K562 (cell line): ENCODE results near the gene DYNC1I1. TPM values are rescaled to one million over a fixed set of nuclear protein-coding genes. Genes with fewer than 3 reads are reported as not detected.

ENCODE experiments used
- CBFA2T2 ChIP-seq: fragments of 450-650 bp; conservative IDR thresholded peaks from 2 replicates; pipeline ENCODE4 v1.6.1; 2017; ENCODE audit warnings: mild to moderate bottlenecking
- CXXC5 ChIP-seq: fragments of 250-450 bp; sonication (Bioruptor Pico); IDR thresholded peaks from 2 replicates; pipeline ENCODE4 v1.8.0; 2022; ENCODE audit warnings: inconsistent platforms, mild to moderate bottlenecking, moderate library complexity
- DIDO1 ChIP-seq: fragments of 450-650 bp; IDR thresholded peaks from 2 replicates; pipeline ENCODE4 v1.6.1; 2016; ENCODE audit warnings: low read depth, missing biosample characterization, missing genetic modification characterization
- IRF2 ChIP-seq: sonication (generic); formaldehyde crosslinking; IDR thresholded peaks from 2 replicates; pipeline ENCODE4 v1.8.1; 2022; ENCODE audit warnings: mild to moderate bottlenecking, missing genetic modification reagents
- UBTF ChIP-seq, 2 experiments: IDR thresholded peaks; 2 replicates each; pipeline ENCODE4 v1.6.1; 2012; ENCODE audit warnings: improper control_type of control experiment in 2 of 2, low read depth in 2 of 2, low read length in 2 of 2, borderline replicate concordance in 1 of 2
- ZFPM2 ChIP-seq: fragments of 250-450 bp; sonication (Bioruptor Pico); IDR thresholded peaks from 2 replicates; pipeline ENCODE4 v1.5.1; 2022; ENCODE audit warnings: mild to moderate bottlenecking
- ZNF75A ChIP-seq: fragments of 450-650 bp; formaldehyde crosslinking; IDR thresholded peaks from 2 replicates; pipeline ENCODE4 v1.4.0; 2020; ENCODE audit warnings: mild to moderate bottlenecking
- polyA plus RNA-seq, 8 experiments: library from polyadenylated mRNA; depleted of rRNA in 4 of 8; stranded (reverse) in 5 of 8; unstranded in 3 of 8; fragments of >200 nt; fragmentation: Nextera tagmentation in 2 of 8; fragmentation: Illumina TruSeq in 1 of 8; extraction: Ambion mirVana in 2 of 8; extraction: Trizol in 1 of 8; gene quantifications; 2 replicates each; pipeline versions ENCODE4 v1.2.1 to v1.2.3, GENCODE V29; 2011 to 2014; ENCODE audit warnings: inconsistent platforms in 1 of 8, missing spikeins in 1 of 8
- total RNA-seq, 7 experiments: library from RNA; depleted of rRNA in 6 of 7; stranded (reverse); fragments of >200 nt in 6 of 7; fragmentation: Illumina TruSeq in 2 of 7; extraction: Trizol in 2 of 7; gene quantifications; 2 replicates each; pipeline versions ENCODE4 v1.2.1 to v1.2.3, GENCODE V29; 2011 to 2021; ENCODE audit warnings: low replicate concordance in 1 of 7
- TF ChIP-seq, protein P1 (sequence below), 3 experiments: fragments of 200-800 bp in 1 of 3; fragments of 250-450 bp in 1 of 3; fragments of 450-650 bp in 1 of 3; sonication (Bioruptor Pico) in 1 of 3; sonication (Bioruptor generic) in 1 of 3; formaldehyde crosslinking in 1 of 3; IDR thresholded peaks; 2 replicates each; pipeline versions ENCODE4 v1.6.1 to v1.8.0; 2016 to 2022; ENCODE audit warnings: mild to moderate bottlenecking in 2 of 3, missing genetic modification characterization in 2 of 3, missing compliant biosample characterization in 1 of 3, moderate library complexity in 1 of 3
- TF ChIP-seq, protein P2 (sequence below), 2 experiments: fragments of 450-650 bp in 1 of 2; sonication (generic) in 1 of 2; formaldehyde crosslinking in 1 of 2; IDR thresholded peaks; 2 replicates each; pipeline versions ENCODE4 v1.7.1 to v1.9.0; 2016 to 2022; ENCODE audit warnings: inconsistent platforms in 1 of 2, mild to moderate bottlenecking in 1 of 2, missing genetic modification reagents in 1 of 2
- TF ChIP-seq, protein P3 (sequence below): fragments of 250-450 bp; sonication (Bioruptor Pico); IDR thresholded peaks from 2 replicates; pipeline ENCODE4 v1.4.0; 2020; ENCODE audit warnings: mild to moderate bottlenecking

Gene DYNC1I1
- total and polyA plus RNA-seq, 9 of the 15 experiments (the other 6 are each of a cell fraction or from before 2014, with no cell fraction given) = 0.22 to 1.5 (median 0.44) TPM

DNA sequence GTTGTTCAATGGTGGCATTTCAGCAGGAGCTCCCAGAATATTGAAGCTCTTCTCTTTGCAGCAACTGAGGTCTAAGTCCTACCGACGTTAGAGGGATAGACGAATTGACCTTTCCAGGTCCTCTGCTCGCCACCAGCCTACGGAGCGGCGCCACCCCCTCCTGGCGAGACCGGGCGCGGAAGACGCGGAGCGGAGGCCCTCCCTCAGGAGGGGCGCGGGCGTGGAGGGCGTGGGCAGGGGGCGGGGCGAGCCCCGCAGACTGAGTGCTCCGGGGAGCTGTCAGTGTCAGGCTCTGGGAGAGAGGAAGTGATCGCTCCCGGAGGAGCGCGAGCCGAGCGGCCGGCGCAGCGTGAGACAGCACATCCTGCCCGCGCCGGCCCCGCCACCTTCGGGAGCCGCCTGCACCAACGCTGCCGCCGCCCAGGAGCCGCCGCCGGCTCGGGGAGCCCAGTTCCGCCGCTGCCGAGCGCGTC is at the start of gene DYNC1I1 (continued):
- TF ChIP-seq, protein P1, sequence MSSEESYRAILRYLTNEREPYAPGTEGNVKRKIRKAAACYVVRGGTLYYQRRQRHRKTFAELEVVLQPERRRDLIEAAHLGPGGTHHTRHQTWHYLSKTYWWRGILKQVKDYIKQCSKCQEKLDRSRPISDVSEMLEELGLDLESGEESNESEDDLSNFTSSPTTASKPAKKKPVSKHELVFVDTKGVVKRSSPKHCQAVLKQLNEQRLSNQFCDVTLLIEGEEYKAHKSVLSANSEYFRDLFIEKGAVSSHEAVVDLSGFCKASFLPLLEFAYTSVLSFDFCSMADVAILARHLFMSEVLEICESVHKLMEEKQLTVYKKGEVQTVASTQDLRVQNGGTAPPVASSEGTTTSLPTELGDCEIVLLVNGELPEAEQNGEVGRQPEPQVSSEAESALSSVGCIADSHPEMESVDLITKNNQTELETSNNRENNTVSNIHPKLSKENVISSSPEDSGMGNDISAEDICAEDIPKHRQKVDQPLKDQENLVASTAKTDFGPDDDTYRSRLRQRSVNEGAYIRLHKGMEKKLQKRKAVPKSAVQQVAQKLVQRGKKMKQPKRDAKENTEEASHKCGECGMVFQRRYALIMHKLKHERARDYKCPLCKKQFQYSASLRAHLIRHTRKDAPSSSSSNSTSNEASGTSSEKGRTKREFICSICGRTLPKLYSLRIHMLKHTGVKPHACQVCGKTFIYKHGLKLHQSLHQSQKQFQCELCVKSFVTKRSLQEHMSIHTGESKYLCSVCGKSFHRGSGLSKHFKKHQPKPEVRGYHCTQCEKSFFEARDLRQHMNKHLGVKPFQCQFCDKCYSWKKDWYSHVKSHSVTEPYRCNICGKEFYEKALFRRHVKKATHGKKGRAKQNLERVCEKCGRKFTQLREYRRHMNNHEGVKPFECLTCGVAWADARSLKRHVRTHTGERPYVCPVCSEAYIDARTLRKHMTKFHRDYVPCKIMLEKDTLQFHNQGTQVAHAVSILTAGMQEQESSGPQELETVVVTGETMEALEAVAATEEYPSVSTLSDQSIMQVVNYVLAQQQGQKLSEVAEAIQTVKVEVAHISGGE (CRISPR knock-in tag; IDR thresholded peaks at IDR 0.05) = peak in 1 of 3 experiments; percentile 82; a peak in 3 of 6 replicates
- TF ChIP-seq IRF2 (CRISPR knock-in tag) (no peak), UBTF (IDR thresholded peaks at IDR 0.05; ENCODE audit: borderline replicate concordance in 1 of 2, low read depth in 2 of 2, low read length in 2 of 2) (peak; percentile 92 to 96; a peak in 3 of 4 replicates), DIDO1 (tag) (no peak), CBFA2T2 (no peak), ZFPM2 (CRISPR knock-in tag) (no peak), ZNF75A (CRISPR knock-in tag) (no peak), CXXC5 (CRISPR knock-in tag) (peak; percentile 60)
- TF ChIP-seq, protein P2, sequence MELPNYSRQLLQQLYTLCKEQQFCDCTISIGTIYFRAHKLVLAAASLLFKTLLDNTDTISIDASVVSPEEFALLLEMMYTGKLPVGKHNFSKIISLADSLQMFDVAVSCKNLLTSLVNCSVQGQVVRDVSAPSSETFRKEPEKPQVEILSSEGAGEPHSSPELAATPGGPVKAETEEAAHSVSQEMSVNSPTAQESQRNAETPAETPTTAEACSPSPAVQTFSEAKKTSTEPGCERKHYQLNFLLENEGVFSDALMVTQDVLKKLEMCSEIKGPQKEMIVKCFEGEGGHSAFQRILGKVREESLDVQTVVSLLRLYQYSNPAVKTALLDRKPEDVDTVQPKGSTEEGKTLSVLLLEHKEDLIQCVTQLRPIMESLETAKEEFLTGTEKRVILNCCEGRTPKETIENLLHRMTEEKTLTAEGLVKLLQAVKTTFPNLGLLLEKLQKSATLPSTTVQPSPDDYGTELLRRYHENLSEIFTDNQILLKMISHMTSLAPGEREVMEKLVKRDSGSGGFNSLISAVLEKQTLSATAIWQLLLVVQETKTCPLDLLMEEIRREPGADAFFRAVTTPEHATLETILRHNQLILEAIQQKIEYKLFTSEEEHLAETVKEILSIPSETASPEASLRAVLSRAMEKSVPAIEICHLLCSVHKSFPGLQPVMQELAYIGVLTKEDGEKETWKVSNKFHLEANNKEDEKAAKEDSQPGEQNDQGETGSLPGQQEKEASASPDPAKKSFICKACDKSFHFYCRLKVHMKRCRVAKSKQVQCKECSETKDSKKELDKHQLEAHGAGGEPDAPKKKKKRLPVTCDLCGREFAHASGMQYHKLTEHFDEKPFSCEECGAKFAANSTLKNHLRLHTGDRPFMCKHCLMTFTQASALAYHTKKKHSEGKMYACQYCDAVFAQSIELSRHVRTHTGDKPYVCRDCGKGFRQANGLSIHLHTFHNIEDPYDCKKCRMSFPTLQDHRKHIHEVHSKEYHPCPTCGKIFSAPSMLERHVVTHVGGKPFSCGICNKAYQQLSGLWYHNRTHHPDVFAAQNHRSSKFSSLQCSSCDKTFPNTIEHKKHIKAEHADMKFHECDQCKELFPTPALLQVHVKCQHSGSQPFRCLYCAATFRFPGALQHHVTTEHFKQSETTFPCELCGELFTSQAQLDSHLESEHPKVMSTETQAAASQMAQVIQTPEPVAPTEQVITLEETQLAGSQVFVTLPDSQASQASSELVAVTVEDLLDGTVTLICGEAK (IDR thresholded peaks at IDR 0.05) = peak; percentile 65
- TF ChIP-seq, protein P2 (CRISPR knock-in tag; IDR thresholded peaks at IDR 0.05) = no peak
- TF ChIP-seq, protein P3, sequence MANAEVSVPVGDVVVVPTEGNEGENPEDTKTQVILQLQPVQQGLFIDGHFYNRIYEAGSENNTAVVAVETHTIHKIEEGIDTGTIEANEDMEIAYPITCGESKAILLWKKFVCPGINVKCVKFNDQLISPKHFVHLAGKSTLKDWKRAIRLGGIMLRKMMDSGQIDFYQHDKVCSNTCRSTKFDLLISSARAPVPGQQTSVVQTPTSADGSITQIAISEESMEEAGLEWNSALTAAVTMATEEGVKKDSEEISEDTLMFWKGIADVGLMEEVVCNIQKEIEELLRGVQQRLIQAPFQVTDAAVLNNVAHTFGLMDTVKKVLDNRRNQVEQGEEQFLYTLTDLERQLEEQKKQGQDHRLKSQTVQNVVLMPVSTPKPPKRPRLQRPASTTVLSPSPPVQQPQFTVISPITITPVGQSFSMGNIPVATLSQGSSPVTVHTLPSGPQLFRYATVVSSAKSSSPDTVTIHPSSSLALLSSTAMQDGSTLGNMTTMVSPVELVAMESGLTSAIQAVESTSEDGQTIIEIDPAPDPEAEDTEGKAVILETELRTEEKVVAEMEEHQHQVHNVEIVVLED (CRISPR knock-in tag) = peak; percentile 33; the same call in 1 of the 2 replicates
